Myocyte (in vitro differentiated cells): ENCODE data around the gene CAVIN3. TPM values are rescaled to one million over a fixed set of nuclear protein-coding genes. Genes with fewer than 3 reads are reported as not detected.

Source experiments
- DNase-seq: peaks from one replicate; pipeline ENCODE4 v3.0.0-alpha.2; 2012; ENCODE audit warnings: low read depth
- total RNA-seq: library from RNA; depleted of rRNA; stranded (reverse); fragments of >200 nt; gene quantifications from 2 replicates; pipeline ENCODE4 v1.2.3, GENCODE V29; 2014

The CAVIN3 gene
- total RNA-seq, 1 donor from 2014 or later = 168 TPM

- no peak for DNase-seq
Observed at GRCh38 chr11:6271598-6271997, 48.7 kb downstream of the CAVIN3 start.

GRCh38 chr11:6270584-6271246 lies 49.6 kb downstream of the CAVIN3 start:
- no peak for DNase-seq

GRCh38 chr11:6269994-6270393 lies 50.3 kb downstream of the CAVIN3 start:
- DNase-seq = no peak

Other genes starting within 250 kb of the CAVIN3 start
- gene OR56B4, start 212.8 kb downstream of the CAVIN3 start, total RNA-seq = not detected in 2 replicates
- not detected in 2 replicates for gene OR52B2, start 150.2 kb downstream of the CAVIN3 start, total RNA-seq
- gene OR52W1, start 121.3 kb downstream of the CAVIN3 start, total RNA-seq = not detected in 2 replicates
- not detected in 2 replicates for gene C11orf42, start 114.9 kb downstream of the CAVIN3 start, total RNA-seq
- gene FHIP1B, start 85.9 kb downstream of the CAVIN3 start, total RNA-seq = 26.4 and 36.6 TPM in 2 replicates
- gene CNGA4, start 81.4 kb downstream of the CAVIN3 start, total RNA-seq = 0.10 TPM in 1 of 2 replicates, not detected in the other
- gene CCKBR, start 60.7 kb downstream of the CAVIN3 start, total RNA-seq = not detected in 2 replicates
- 86.0 and 92.6 TPM in 2 replicates for gene SMPD1, start 70.0 kb upstream of the CAVIN3 start, total RNA-seq
- 16.4 and 18.4 TPM in 2 replicates for gene APBB1, start 98.6 kb upstream of the CAVIN3 start, total RNA-seq
- gene HPX, start 120.5 kb upstream of the CAVIN3 start, total RNA-seq = not detected in 2 replicates
- gene TRIM3, start 153.4 kb upstream of the CAVIN3 start, total RNA-seq = 17.7 and 28.2 TPM in 2 replicates
- gene ARFIP2, start 160.8 kb upstream of the CAVIN3 start, total RNA-seq = 37.9 and 47.1 TPM in 2 replicates
- 31.5 and 35.3 TPM in 2 replicates for gene TIMM10B, start 161.0 kb upstream of the CAVIN3 start, total RNA-seq
- 5.6 and 7.8 TPM in 2 replicates for gene DNHD1, start 176.8 kb upstream of the CAVIN3 start, total RNA-seq